ELR (cell line): ENCODE results near the gene APBA3.

Experiments used
- DNase-seq: peaks from one replicate; pipeline ENCODE4 v3.0.0-alpha.2; 2015; ENCODE audit warnings: low read depth

APBA3 gene

DNA sequence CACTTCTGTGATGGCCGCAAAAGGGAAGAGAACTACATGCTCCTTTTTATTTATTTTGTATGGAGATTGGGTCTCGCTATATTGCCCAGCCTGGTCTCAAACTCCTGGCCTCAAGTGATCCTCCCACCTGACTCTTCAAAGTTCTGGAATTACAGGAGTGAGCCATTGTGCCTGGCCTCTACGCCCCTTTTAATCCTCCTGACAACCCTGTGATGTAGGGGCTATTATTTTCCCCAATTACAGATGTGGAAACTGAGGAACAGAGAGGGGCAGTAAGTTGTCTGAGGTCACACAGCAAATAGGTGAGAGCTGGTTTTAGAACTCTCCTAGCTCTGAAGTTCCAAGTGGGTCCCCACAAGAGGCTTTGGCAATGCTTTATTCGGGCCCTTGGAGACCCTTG lies 41.6 kb downstream of the APBA3 start:
- no peak for DNase-seq

DNA sequence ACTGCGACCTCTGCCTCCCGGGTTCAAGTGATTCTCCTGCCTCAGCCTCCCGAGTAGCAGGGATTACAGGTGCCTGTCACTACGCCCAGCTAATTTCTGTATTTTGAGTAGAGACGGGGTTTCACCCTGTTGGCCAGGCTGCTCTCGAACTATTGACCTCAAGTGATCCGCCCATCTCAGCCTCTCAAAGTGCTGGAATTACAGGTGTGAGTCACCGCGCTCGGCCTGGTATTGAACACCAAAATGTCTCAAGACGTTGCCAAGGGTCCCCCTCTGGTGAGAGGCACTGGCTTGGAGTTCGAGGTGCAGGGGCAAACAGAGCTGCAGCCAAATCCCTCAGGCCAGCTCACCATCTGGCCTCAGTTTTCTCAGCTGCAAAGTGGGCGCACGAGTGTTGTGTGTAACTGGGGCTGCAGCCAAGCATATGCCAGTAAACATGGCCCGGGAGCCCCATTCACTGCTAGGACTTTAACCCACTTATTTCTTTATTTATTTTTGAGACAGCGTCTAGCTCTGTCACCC lies 45.3 kb downstream of the APBA3 start:
- DNase-seq, result no peak

GRCh38 chr19:3712663-3713611 lies 48.6 kb downstream of the APBA3 start:
- DNase-seq, result no peak

- no peak for DNase-seq
Measured at GRCh38 chr19:3710265-3710812, 51.2 kb downstream of the APBA3 start.

DNA sequence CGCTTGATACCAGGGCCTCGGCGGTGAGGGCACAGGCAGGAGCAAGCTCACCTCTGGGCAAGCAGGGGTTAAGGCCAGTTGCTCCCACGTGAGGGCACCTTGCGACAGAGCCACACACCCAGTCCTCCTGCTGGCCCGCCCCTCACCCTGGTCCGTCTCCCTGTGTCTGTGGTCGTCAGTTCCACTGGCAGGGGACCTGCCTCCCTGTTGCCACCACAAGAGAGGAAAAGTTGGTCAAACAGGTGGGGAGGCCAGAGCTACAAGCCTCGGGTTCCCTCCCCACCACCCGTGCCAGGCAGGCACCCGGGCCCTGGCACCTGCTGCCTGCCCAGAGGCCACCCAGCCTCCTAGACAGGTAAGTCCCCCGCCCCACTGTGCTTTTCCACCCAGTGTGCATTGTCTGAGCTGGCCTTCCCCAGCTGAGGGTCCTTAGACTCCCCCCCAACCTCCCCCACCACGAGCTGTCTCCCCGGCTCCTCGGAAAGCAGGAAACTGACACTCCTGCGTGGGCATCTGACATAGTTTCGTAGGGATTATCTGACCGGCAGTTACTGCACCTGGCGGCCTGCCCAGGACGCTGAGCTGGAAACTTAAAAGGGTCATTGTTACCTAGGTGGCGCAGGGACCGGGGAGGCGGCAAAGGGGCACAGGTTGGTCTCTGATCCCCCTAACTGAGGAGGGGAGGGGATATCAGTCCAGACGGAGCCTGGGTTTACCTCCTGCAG lies 53.1 kb downstream of the APBA3 start, which contains the start of gene TJP3:
TJP3 (plus strand) TSS at position 178 of the 725 bp plus-strand sequence. CDS start 20,049 bp downstream, outside the sequence.
- peak; percentile 19 for DNase-seq

DNA sequence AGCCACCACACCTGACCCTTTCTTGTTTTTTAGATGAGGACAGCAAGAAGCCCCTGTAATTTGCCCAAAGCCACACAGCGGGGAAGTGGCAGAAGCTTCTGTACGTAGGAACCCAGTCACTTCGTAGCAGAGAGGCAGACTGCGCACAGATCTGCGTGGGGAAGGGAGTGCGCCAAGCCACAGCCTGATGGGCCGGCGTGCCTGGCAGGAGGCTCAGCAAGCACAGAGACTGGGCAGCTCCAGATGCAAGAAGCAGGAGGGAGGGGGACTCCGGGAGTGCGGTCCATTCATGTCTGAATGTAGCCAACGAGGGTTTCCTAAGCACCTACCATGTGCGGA lies 53.7 kb downstream of the APBA3 start:
- no peak for DNase-seq

GRCh38 chr19:3701200-3701599 lies 60.3 kb downstream of the APBA3 start:
- DNase-seq, result no peak
